ENCODE data around the gene KCNT2.
"Not testable (repeated sequence)": the region's sequence is repeated elsewhere in the genome, so short reads cannot be mapped to it uniquely, and the experiment has no call there.

KCNT2 gene

GRCh38 chr1:196510451-196510850 lies 97.8 kb downstream of the KCNT2 start:
- DNase-seq = no peak

- DNase-seq = not testable (repeated sequence)
Observed at GRCh38 chr1:196504224-196504623, 104.0 kb downstream of the KCNT2 start.

- no peak for DNase-seq
Observed at GRCh38 chr1:196502437-196502836, 105.8 kb downstream of the KCNT2 start.

GRCh38 chr1:196501760-196502428 lies 106.3 kb downstream of the KCNT2 start:
- DNase-seq = no peak

- no peak for DNase-seq
Observed at GRCh38 chr1:196497817-196498216, 110.4 kb downstream of the KCNT2 start.

GRCh38 chr1:196494766-196495165 lies 113.5 kb downstream of the KCNT2 start:
- DNase-seq = no peak

GRCh38 chr1:196493881-196494280 lies 114.4 kb downstream of the KCNT2 start:
- no peak for DNase-seq

GRCh38 chr1:196488579-196488978 lies 119.7 kb downstream of the KCNT2 start:
- no peak for DNase-seq

- no peak for DNase-seq
Observed at GRCh38 chr1:196486346-196486745, 121.9 kb downstream of the KCNT2 start.

GRCh38 chr1:196481616-196482015 lies 126.6 kb downstream of the KCNT2 start:
- DNase-seq = no peak

GRCh38 chr1:196477262-196477661 lies 131.0 kb downstream of the KCNT2 start:
- DNase-seq = no peak

- no peak for DNase-seq
Observed at GRCh38 chr1:196467230-196467925, 140.9 kb downstream of the KCNT2 start.

- no peak for DNase-seq
Observed at GRCh38 chr1:196466654-196467053, 141.6 kb downstream of the KCNT2 start.

- DNase-seq = no peak
Observed at GRCh38 chr1:196466166-196466565, 142.1 kb downstream of the KCNT2 start.

GRCh38 chr1:196464480-196464941 lies 143.7 kb downstream of the KCNT2 start:
- DNase-seq = no peak

- DNase-seq = no peak
Observed at GRCh38 chr1:196462086-196462485, 146.2 kb downstream of the KCNT2 start.

- DNase-seq = no peak
Observed at GRCh38 chr1:196461521-196461920, 146.7 kb downstream of the KCNT2 start.

- DNase-seq = no peak
Observed at GRCh38 chr1:196459383-196459782, 148.9 kb downstream of the KCNT2 start.

- DNase-seq = no peak
Observed at GRCh38 chr1:196454792-196455191, 153.4 kb downstream of the KCNT2 start.

GRCh38 chr1:196451103-196451502 lies 157.1 kb downstream of the KCNT2 start:
- DNase-seq = no peak

GRCh38 chr1:196450143-196451095 lies 157.8 kb downstream of the KCNT2 start:
- no peak for DNase-seq

GRCh38 chr1:196449460-196449859 lies 158.8 kb downstream of the KCNT2 start:
- no peak for DNase-seq

GRCh38 chr1:196445775-196446174 lies 162.5 kb downstream of the KCNT2 start:
- DNase-seq = no peak
